GM18526 (cell line): Measurements from ENCODE around the gene ALDH1A2.

Experiments
- POLR2A ChIP-seq: IDR thresholded peaks from 3 replicates; pipeline ENCODE4 v1.6.1; 2011; ENCODE audit not compliant: insufficient read length; ENCODE audit errors: extremely low read depth

Gene ALDH1A2

GRCh38 chr15:58026552-58026951 lies 39.0 kb downstream of the ALDH1A2 start:
- no peak for TF ChIP-seq POLR2A

- TF ChIP-seq POLR2A = no peak
These were observed 39.5 kb downstream of the ALDH1A2 start for GRCh38 chr15:58026051-58026450.

GRCh38 chr15:58021332-58022230 lies 43.9 kb downstream of the ALDH1A2 start:
- TF ChIP-seq POLR2A = no peak

- no peak for TF ChIP-seq POLR2A
These were observed 45.8 kb downstream of the ALDH1A2 start for GRCh38 chr15:58019503-58020376.

GRCh38 chr15:58017869-58018268 lies 47.6 kb downstream of the ALDH1A2 start:
- no peak for TF ChIP-seq POLR2A

GRCh38 chr15:58016581-58017175 lies 48.8 kb downstream of the ALDH1A2 start:
- no peak for TF ChIP-seq POLR2A

GRCh38 chr15:58015565-58015964 lies 49.9 kb downstream of the ALDH1A2 start:
- TF ChIP-seq POLR2A = no peak

- no peak for TF ChIP-seq POLR2A
These were observed 51.0 kb downstream of the ALDH1A2 start for GRCh38 chr15:58014470-58014869.

- no peak for TF ChIP-seq POLR2A
These were observed 51.5 kb downstream of the ALDH1A2 start for GRCh38 chr15:58014040-58014439.

GRCh38 chr15:58010983-58011382 lies 54.5 kb downstream of the ALDH1A2 start:
- no peak for TF ChIP-seq POLR2A

GRCh38 chr15:58003810-58004209 lies 61.7 kb downstream of the ALDH1A2 start:
- no peak for TF ChIP-seq POLR2A

- TF ChIP-seq POLR2A = no peak
These were observed 63.0 kb downstream of the ALDH1A2 start for GRCh38 chr15:58002338-58003126.

- TF ChIP-seq POLR2A = no peak
These were observed 69.0 kb downstream of the ALDH1A2 start for GRCh38 chr15:57996561-57996960.

- TF ChIP-seq POLR2A = no peak
These were observed 71.1 kb downstream of the ALDH1A2 start for GRCh38 chr15:57994221-57995049.
